HG03045 (cell line): ENCODE data around the gene RNF208.
"Not testable (repeated sequence)": the region's sequence is repeated elsewhere in the genome, so short reads cannot be mapped to it uniquely, and the experiment has no call there.

Experiments
- ATAC-seq: cut with Tn5 transposase; IDR thresholded peaks from one replicate; pipeline ENCODE4 v1.9.1; 2021; ENCODE audit warnings: mild to moderate bottlenecking, moderate library complexity; ENCODE audit not compliant: unreplicated experiment

The RNF208 gene

DNA sequence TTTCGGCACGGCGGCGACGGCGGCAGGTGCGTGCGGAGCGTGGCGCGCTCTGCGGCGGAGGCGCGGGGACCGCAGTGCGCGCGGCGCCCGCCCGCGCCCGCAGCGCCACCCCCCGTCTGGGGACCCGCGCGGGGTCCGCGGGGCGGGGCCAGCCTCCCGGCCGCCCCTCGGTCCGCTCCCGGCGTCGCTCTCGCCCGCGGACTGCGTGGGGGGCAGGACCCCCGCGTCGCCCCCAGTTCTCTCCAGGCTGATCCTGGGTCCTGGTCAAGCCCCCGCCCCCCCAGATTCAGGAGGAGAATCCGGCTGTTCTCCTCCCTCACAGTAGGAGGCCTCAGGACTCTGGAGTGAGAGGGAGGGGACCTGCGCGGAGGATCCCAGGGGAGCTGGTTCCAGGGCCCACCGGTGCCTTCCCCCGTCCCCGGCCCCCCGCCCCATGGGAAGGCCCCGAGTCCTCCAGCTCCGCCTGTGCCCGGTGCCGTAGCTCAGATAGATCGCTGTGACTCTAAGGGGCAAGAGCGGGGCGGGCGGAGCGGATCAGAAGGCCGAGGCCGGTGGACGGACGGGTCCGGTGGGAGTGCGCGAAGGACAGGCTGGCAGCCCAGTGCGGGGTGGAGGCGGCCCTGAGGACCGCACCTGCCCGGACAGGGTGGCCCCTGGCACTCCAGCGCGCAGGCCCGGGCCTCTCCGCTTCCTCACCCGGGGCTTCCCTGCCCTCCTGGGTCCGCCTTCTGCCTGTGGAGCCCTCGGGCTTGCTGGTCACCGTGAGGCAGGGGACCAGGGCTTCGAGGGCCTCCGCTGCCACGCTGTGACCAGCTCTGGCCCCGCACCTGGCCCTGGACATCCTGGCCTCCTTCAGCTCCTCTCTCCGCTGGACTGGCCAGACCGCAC, at the start of gene RNF208:
Gene RNF208, minus strand, starts transcription at position 51 of the 888 bp plus-strand sequence. CDS start 1,028 bp downstream, outside the sequence.
- no peak for ATAC-seq

DNA sequence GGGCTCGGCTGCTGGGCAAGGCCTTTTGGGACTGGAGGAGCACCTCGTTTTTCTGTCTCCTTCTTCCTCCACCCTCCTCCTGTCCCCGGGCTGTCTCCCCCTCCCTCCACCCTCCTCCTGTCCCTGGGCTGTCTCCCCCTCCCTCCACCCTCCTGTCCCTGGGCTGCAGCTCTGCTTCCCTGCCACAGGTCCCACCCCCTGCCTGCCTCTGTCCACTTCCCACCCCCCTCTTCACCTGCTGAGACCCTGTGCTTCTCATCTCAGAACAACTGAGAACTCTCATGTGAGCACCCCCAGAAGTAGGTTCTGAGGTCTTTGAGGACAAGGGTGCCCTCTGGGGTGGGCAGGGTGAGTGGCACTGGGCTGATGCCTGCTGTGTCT, 49.6 kb upstream of the RNF208 start:
- no peak for ATAC-seq

GRCh38 chr9:137270929-137271695, 49.1 kb upstream of the RNF208 start:
- ATAC-seq: no peak

- no peak for ATAC-seq
Observed at GRCh38 chr9:137269231-137269772, 47.3 kb upstream of the RNF208 start.

- ATAC-seq: no peak
Observed at GRCh38 chr9:137268538-137269201, 46.6 kb upstream of the RNF208 start.

DNA sequence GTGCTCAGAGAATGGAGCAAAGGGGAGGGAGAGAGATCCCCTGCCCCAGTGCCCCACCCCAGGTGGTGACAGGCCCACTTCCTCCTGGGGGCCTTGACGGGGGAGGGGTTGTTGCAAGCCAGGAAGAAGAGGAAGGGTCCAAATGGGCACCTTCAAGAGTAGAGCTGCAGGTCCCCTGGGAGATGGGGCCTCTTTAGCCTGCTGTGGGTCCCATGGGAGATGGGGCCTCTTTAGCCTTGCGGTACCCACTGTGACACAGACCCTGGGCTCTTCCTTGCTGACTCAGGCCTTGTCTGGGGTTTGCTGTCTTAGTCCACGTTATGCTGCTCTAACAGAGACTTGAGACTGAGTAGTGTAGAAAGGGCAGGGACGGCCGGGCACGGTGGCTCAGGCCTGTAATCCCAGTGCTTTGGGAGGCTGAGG, 45.9 kb upstream of the RNF208 start:
- no peak for ATAC-seq

GRCh38 chr9:137266585-137267453, 44.8 kb upstream of the RNF208 start:
- ATAC-seq: no peak

DNA sequence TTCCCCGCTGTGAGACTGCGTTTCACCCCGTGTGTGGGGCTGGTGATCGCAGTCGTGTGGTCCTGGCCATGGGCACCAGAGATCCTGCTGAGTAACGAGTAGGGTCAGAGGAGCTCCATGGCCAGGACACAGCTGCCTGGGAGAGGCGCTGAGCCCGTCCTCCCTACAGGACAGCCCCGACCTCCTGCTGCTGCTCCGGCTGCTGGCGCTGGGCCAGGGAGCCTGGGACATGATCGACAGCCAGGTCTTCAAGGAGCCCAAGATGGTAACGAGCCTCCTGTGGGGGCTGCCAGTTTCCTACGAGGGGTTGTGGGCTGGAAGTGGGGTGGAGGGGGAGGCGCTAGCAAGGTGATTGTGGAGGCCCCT, 44.1 kb upstream of the RNF208 start:
- ATAC-seq: no peak

- ATAC-seq: no peak
Observed at GRCh38 chr9:137265496-137266161, 43.6 kb upstream of the RNF208 start.

DNA sequence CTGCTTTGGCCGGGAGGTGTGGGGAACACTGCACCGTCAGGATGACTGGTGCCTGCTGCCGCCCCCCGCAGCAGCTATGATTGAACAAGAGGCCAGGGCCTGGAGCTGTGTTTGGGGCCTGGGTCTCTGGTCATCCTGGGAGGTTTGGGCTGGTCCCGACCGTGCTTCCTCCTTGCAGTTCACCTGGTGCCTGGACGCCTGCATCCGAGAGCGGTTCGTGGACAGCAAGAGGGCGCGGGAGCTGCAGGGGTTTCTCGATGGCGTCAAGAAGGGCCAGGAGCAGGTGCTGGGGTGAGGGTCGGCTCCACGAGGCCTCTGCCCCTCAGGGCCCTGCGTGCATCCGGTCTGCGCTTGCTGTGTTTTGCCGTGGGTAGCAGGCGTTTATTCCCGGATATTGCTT, 42.0 kb upstream of the RNF208 start:
- no peak for ATAC-seq

- no peak for ATAC-seq
Observed at GRCh38 chr9:137263506-137263905, 41.5 kb upstream of the RNF208 start.

- ATAC-seq: no peak
Observed at GRCh38 chr9:137262909-137263285, 40.9 kb upstream of the RNF208 start.

- ATAC-seq: not testable (repeated sequence)
Observed at GRCh38 chr9:137262173-137262908, 40.3 kb upstream of the RNF208 start.

DNA sequence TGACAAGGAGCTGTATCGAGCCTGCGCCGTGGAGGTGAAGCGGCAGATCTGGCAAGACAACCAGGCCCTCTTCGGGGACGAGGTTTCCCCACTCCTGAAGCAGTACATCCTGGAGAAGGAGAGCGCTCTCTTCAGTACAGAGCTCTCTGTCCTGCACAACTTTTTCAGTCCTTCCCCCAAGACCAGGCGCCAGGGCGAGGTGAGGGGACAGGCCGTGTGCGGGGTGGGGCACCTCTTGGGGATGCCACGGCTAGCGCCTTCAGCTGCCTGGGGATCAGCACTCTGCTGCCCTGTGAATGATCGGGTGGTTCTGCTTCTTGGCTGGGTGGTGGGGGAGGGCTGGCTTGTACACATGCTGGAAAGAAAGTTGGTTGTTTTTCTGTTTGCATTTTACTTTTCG, 34.8 kb upstream of the RNF208 start:
- ATAC-seq: no peak

- no peak for ATAC-seq
Observed at GRCh38 chr9:137256362-137256761, 34.3 kb upstream of the RNF208 start.

DNA sequence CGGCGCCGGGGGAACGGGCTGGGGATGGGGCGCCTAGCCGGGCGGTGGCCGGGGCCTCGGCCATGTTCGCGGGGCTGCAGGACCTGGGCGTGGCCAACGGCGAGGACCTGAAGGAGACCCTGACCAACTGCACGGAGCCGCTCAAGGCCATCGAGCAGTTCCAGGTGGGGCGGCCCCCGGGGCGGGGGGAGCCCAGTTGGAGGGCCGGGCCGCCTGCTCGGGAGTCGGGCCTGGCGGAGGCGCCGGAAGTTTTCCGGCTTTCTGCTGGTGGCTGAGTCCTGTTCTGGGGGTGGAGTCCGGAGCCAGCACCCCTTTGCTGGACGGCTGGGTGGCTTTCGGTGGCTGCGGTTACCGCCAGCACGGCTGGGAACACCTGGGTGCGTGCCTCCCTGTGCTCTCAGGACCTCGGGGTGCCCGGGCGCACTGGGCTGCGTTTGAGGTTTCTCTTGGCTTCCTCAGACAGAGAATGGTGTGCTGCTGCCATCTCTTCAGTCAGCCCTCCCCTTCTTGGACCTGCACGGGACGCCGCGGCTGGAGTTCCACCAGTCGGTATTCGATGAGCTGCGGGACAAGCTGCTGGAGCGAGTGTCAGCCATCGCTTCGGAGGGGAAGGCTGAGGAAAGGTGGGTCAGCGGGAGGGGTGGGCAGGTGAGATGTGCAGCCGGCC, 33.5 kb upstream of the RNF208 start:
- peak; percentile 23 for ATAC-seq

DNA sequence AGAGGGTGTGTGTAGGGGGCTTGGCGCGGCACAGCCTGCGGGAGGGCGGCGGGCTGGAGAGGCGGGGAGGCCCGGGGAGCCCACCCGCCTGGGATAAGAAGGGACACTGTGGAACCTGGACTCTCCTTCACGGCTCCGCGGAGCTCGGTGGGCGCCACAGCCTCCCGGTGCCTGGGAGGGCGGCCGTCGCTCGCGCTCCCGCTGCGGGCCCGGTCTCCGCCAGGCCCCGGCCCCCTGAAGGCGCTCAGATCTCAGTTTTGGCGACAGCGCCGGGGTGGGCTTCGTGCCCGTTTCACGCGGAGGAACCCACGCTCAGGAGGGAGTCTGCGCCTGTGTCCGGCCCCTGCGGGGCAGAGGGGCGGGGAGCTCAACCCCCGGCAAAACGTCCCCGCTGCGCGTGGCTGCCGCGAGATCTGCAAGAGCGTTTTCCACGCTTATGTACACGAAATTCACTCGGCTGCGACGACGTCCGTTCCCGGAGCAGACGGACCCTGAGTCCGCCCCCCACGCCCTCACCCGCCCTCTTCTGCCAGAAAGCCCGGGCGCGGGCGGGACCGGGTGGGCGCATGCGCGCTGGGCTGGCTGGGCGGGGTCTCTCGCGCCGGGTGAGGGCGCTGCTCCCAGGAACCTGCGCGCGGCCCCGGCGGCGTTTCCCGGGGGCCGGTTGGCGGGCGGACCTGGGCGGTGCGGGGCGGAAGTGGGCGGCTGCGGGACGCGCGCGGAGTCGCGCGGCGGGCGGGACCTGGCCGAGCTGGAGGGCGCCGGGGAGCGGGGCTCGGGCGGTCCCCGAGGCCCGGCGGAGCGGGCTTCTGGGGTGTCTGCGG, 32.8 kb upstream of the RNF208 start, which contains the start of gene NELFB:
Gene NELFB, plus strand, starts transcription at position 704 of the 824 bp plus-strand sequence.
- peak; percentile 75 for ATAC-seq
